ENCODE measurements around the gene SYT1. TPM values are rescaled to one million over a fixed set of nuclear protein-coding genes. Genes with fewer than 3 reads are reported as not detected.

Gene SYT1
- total RNA-seq, 2 experiments from 2014 or later: not detected

- H3K36me3 ChIP-seq (ENCODE audit: insufficient read depth, low read length): no peaks in the 10 kb centered on the region
- no peak overlapping the region for H3K27ac ChIP-seq (ENCODE audit: low read depth, low read length, poor library complexity, severe bottlenecking)
- no peaks in the 10 kb centered on the region for H3K79me2 ChIP-seq (ENCODE audit: insufficient read depth, low read depth, low read length)
- H2AFZ ChIP-seq (ENCODE audit: low read length): no peak overlapping the region
- no peaks in the 10 kb centered on the region for H4K20me1 ChIP-seq (ENCODE audit: insufficient read depth, low read length)
- no peak for TF ChIP-seq EZH2phosphoT487 (IDR thresholded peaks at IDR 0.05; ENCODE audit: borderline replicate concordance, low read depth, low read length)
- no peak for TF ChIP-seq CTCF (conservative IDR thresholded peaks at IDR 0.05; ENCODE audit: low read length)
- no peaks in the 10 kb centered on the region for H3K9me3 ChIP-seq (ENCODE audit: low read length)
- ChIA-PET POLR2A (no interaction called here), CTCF (ENCODE audit: unreplicated experiment) (no interaction called here)
- no peak for DNase-seq (ENCODE audit: low spot score)
- no peaks in the 10 kb centered on the region for H3K9me2 ChIP-seq (ENCODE audit: insufficient read depth, low read length)
- H3K4me1 ChIP-seq (ENCODE audit: insufficient read depth, low read length, poor library complexity, severe bottlenecking): no peaks in the 10 kb centered on the region
- intact Hi-C loops (cut with micrococcal nuclease; ENCODE audit: unreplicated experiment): no loop called here
- H3K4me2 ChIP-seq (ENCODE audit: low read length): no peak overlapping the region
- no TSS peak for BruUV-seq (replicated peaks)
- no peak overlapping the region for H3K4me3 ChIP-seq (ENCODE audit: low read depth, low read length, poor library complexity, severe bottlenecking)
Observed at GRCh38 chr12:79162948-79163347, 298.4 kb downstream of the SYT1 start.

- H2AFZ ChIP-seq (ENCODE audit: low read length): no peak overlapping the region
- no peaks in the 10 kb centered on the region for H3K36me3 ChIP-seq (ENCODE audit: insufficient read depth, low read length)
- ChIA-PET POLR2A (interaction anchor here (0.6 kb wide), 1 partner anchor 11 kb away, joined by 4 read pairs; no protein-coding TSS in a partner anchor), CTCF (ENCODE audit: unreplicated experiment) (no interaction called here)
- H3K79me2 ChIP-seq (ENCODE audit: insufficient read depth, low read depth, low read length): no peaks in the 10 kb centered on the region
- DNase-seq (ENCODE audit: low spot score): no peak
- H3K4me3 ChIP-seq (ENCODE audit: low read depth, low read length, poor library complexity, severe bottlenecking): no peak overlapping the region
- H3K4me2 ChIP-seq (ENCODE audit: low read length): no peak overlapping the region
- intact Hi-C loops (cut with micrococcal nuclease; ENCODE audit: unreplicated experiment): no loop called here
- no peaks in the 10 kb centered on the region for H3K9me2 ChIP-seq (ENCODE audit: insufficient read depth, low read length)
- H4K20me1 ChIP-seq (ENCODE audit: insufficient read depth, low read length): no peaks in the 10 kb centered on the region
- H3K9me3 ChIP-seq (ENCODE audit: low read length): no peaks in the 10 kb centered on the region
- no peaks in the 10 kb centered on the region for H3K4me1 ChIP-seq (ENCODE audit: insufficient read depth, low read length, poor library complexity, severe bottlenecking)
- TF ChIP-seq EZH2phosphoT487 (IDR thresholded peaks at IDR 0.05; ENCODE audit: borderline replicate concordance, low read depth, low read length) (no peak), CTCF (conservative IDR thresholded peaks at IDR 0.05; ENCODE audit: low read length) (no peak)
- no TSS peak for BruUV-seq (replicated peaks)
- H3K27ac ChIP-seq (ENCODE audit: low read depth, low read length, poor library complexity, severe bottlenecking): no peak overlapping the region
Observed at GRCh38 chr12:79164890-79165289, 300.3 kb downstream of the SYT1 start.

GRCh38 chr12:79168687-79169086, 304.1 kb downstream of the SYT1 start:
- Histone ChIP-seq H2AFZ (ENCODE audit: low read length) (no peak overlapping the region), H4K20me1 (ENCODE audit: insufficient read depth, low read length) (no peaks in the 10 kb centered on the region), H3K4me2 (ENCODE audit: low read length) (no peak overlapping the region), H3K4me3 (ENCODE audit: low read depth, low read length, poor library complexity, severe bottlenecking) (no peak overlapping the region), H3K79me2 (ENCODE audit: insufficient read depth, low read depth, low read length) (no peaks in the 10 kb centered on the region), H3K9me2 (ENCODE audit: insufficient read depth, low read length) (no peaks in the 10 kb centered on the region), H3K4me1 (ENCODE audit: insufficient read depth, low read length, poor library complexity, severe bottlenecking) (no peaks in the 10 kb centered on the region), H3K27ac (ENCODE audit: low read depth, low read length, poor library complexity, severe bottlenecking) (no peak overlapping the region), H3K36me3 (ENCODE audit: insufficient read depth, low read length) (no peaks in the 10 kb centered on the region), H3K9me3 (ENCODE audit: low read length) (no peaks in the 10 kb centered on the region)
- TF ChIP-seq CTCF (conservative IDR thresholded peaks at IDR 0.05; ENCODE audit: low read length) (no peak), EZH2phosphoT487 (IDR thresholded peaks at IDR 0.05; ENCODE audit: borderline replicate concordance, low read depth, low read length) (no peak)
- ChIA-PET POLR2A (no interaction called here), CTCF (ENCODE audit: unreplicated experiment) (no interaction called here)
- no peak for DNase-seq (ENCODE audit: low spot score)
- no TSS peak for BruUV-seq (replicated peaks)
- intact Hi-C loops (cut with micrococcal nuclease; ENCODE audit: unreplicated experiment): no loop called here

Data from OCI-LY7 (cell line).